Skeletal muscle satellite cell (primary cell): ENCODE results near the gene PODN. TPM values are rescaled to one million over a fixed set of nuclear protein-coding genes. Genes with fewer than 3 reads are reported as not detected.

Experiments
- H3K27me3 ChIP-seq: 2 replicates; pipeline ENCODE4 v1.7.0; 2013; ENCODE audit warnings: low read length; ENCODE audit not compliant: control insufficient read depth, insufficient read depth
- H3K36me3 ChIP-seq: 2 replicates; pipeline ENCODE4 v1.7.0; 2013; ENCODE audit warnings: mild to moderate bottlenecking, control low read depth, low read length; ENCODE audit not compliant: insufficient read depth
- H3K4me1 ChIP-seq: 2 replicates; pipeline ENCODE4 v1.7.0; 2013; ENCODE audit warnings: low read length; ENCODE audit not compliant: control insufficient read depth, insufficient read depth
- H3K4me2 ChIP-seq: 2 replicates; pipeline ENCODE4 v1.7.0; 2013; ENCODE audit warnings: mild to moderate bottlenecking, low read length
- H3K4me3 ChIP-seq: 2 replicates; pipeline ENCODE4 v1.7.0; 2013; ENCODE audit warnings: low read length
- H3K9ac ChIP-seq: 2 replicates; pipeline ENCODE4 v1.7.0; 2013; ENCODE audit warnings: mild to moderate bottlenecking, low read depth, low read length, moderate library complexity
- H3K9me3 ChIP-seq: replicated peaks from 2 replicates; pipeline ENCODE4 v1.7.0; 2013; ENCODE audit warnings: mild to moderate bottlenecking, control low read depth, low read length
- small RNA-seq: library from RNA; depleted of rRNA; stranded (forward); fragments of <200 nt; gene quantifications from one replicate; pipeline ENCODE3, GENCODE V24; 2012

PODN gene

DNA sequence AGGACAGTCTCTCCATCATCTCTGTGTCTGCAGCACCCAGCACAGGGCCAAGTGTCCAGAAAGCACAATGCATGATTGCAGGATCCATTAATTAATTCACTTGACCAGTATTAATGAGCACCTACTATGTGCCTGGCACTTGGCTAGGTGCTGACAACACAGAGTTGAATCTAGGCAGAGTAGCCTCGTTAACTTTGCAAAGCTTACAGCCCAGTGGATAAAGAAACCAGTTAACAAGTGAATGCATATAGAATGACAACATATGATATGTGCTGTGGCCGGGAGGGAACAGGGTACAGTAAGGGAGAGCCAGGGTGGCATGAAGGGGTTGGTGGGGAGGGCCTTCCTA, 69.6 kb downstream of the PODN start:
- Histone ChIP-seq H3K27me3 (no peaks in the 10 kb centered on the region), H3K9ac (no peak overlapping the region), H3K4me3 (no peak overlapping the region), H3K4me1 (peaks cover 11% of the 10 kb centered on the region), H3K36me3 (no peaks in the 10 kb centered on the region), H3K4me2 (no peak overlapping the region), H3K9me3 (no peaks in the 10 kb centered on the region)

GRCh38 chr1:53132176-53132575, 70.2 kb downstream of the PODN start:
- H3K36me3 ChIP-seq, result no peaks in the 10 kb centered on the region
- H3K9me3 ChIP-seq, result no peaks in the 10 kb centered on the region
- no peak overlapping the region for H3K4me3 ChIP-seq
- peaks cover 11% of the 10 kb centered on the region for H3K4me1 ChIP-seq
- H3K27me3 ChIP-seq, result no peaks in the 10 kb centered on the region
- H3K9ac ChIP-seq, result no peak overlapping the region
- no peak overlapping the region for H3K4me2 ChIP-seq

- peaks cover 11% of the 10 kb centered on the region for H3K4me1 ChIP-seq
- H3K27me3 ChIP-seq, result no peaks in the 10 kb centered on the region
- H3K36me3 ChIP-seq, result no peaks in the 10 kb centered on the region
- no peak overlapping the region for H3K4me2 ChIP-seq
- H3K4me3 ChIP-seq, result no peak overlapping the region
- H3K9me3 ChIP-seq, result no peaks in the 10 kb centered on the region
- no peak overlapping the region for H3K9ac ChIP-seq
Measured at GRCh38 chr1:53133261-53134041, 71.4 kb downstream of the PODN start.

GRCh38 chr1:53134042-53134485, 72.1 kb downstream of the PODN start:
- H3K36me3 ChIP-seq, result no peaks in the 10 kb centered on the region
- H3K4me1 ChIP-seq, result peaks cover 11% of the 10 kb centered on the region
- no peak overlapping the region for H3K4me3 ChIP-seq

More at GRCh38 chr1:53134042-53134485, 72.1 kb downstream of the PODN start:
- Histone ChIP-seq H3K4me2 (no peak overlapping the region), H3K9me3 (no peaks in the 10 kb centered on the region), H3K9ac (no peak overlapping the region), H3K27me3 (no peaks in the 10 kb centered on the region)

Small RNAs within 50 kb of the gene (small RNA-seq; reads per million reads assigned to genes)
- gene HIGD1AP11, result not detected
